HCT116 (cell line): ENCODE data around the gene CD59. TPM values are rescaled to one million over a fixed set of nuclear protein-coding genes. Genes with fewer than 3 reads are reported as not detected.

Experiments used
- ATAC-seq: fragments of 200-7000 bp; cut with Tn5 transposase; 2 replicates; pipeline ENCODE4 v1.9.1; 2020; ENCODE audit warnings: mild to moderate bottlenecking, moderate library complexity
- BruUV-seq: library from RNA; stranded (reverse); fragments of 400-500 nt; replicated peaks from 2 replicates; lab custom pipeline; 2021; lab: Mats Ljungman, UMichigan
- CTCF ChIA-PET: fragments of 300-600 bp; sonication (Branson Sonifier 250); formaldehyde crosslinking; loops from one replicate; lab custom pipeline; 2021; ENCODE audit warnings: antibody characterized with exemption; lab: Charles Lee
- POLR2A ChIA-PET: fragments of 300-600, 350-600 bp; sonication (Branson Sonifier 250); formaldehyde crosslinking; loops from one replicate; lab custom pipeline; 2021; ENCODE audit warnings: antibody characterized with exemption; lab: Charles Lee
- RAD21 ChIA-PET, 2 experiments: fragments of 300-600 bp; sonication (Branson Sonifier 250); formaldehyde crosslinking; loops; one replicate each; lab custom pipeline; 2023; ENCODE audit warnings: low total read pairs in 2 of 2; ENCODE audit not compliant: uncharacterized antibody in 2 of 2, unreplicated experiment in 2 of 2, low non-redundant PET in 1 of 2; lab: Charles Lee
- DNase-seq: peaks from one replicate; pipeline ENCODE4 v3.0.0-alpha.2; 2010; ENCODE audit warnings: low read depth, low spot score
- H2AFZ ChIP-seq: fragments of 200-600 bp; shearing (Covaris generic), sonication (generic); 2 replicates; pipeline ENCODE4 v1.6.1; 2017; ENCODE audit warnings: low read depth, mixed run types, mixed read lengths, antibody characterized with exemption, low read length; ENCODE audit not compliant: poor library complexity, severe bottlenecking
- H3K27ac ChIP-seq: 2 replicates; pipeline ENCODE4 v1.5.1; 2012; ENCODE audit warnings: low read depth, low read length
- H3K27me3 ChIP-seq: fragments of 200-600 bp; sonication (generic); 2 replicates; pipeline ENCODE4 v1.6.1; 2016; ENCODE audit warnings: mixed run types, low read length, mixed read lengths; ENCODE audit not compliant: insufficient read depth
- H3K36me3 ChIP-seq, 2 experiments: fragments of 200-500 bp in 1 of 2; fragments of 200-600 bp in 1 of 2; sonication (Bioruptor generic) in 1 of 2; sonication (generic) in 1 of 2; 2 replicates each; pipeline versions ENCODE4 v1.5.1 to v1.6.1; 2014 to 2016; ENCODE audit warnings: low read length in 2 of 2, inconsistent platforms in 1 of 2, mixed read lengths in 1 of 2, mixed run types in 1 of 2; ENCODE audit not compliant: insufficient read depth in 2 of 2, control insufficient read depth in 1 of 2
- H3K4me1 ChIP-seq, 2 experiments: fragments of 200-600 bp in 1 of 2; sonication (generic) in 1 of 2; 2 replicates each; pipeline versions ENCODE4 v1.5.1 to v1.6.1; 2012 to 2017; ENCODE audit warnings: low read length in 2 of 2, inconsistent platforms in 1 of 2, mild to moderate bottlenecking in 1 of 2, mixed read lengths in 1 of 2, mixed run types in 1 of 2, moderate library complexity in 1 of 2; ENCODE audit not compliant: insufficient read depth in 2 of 2, control insufficient read depth in 1 of 2
- H3K4me2 ChIP-seq: fragments of 200-600 bp; sonication (generic); 2 replicates; pipeline ENCODE4 v1.6.1; 2017; ENCODE audit warnings: mixed run types, low read length, mixed read lengths
- H3K4me3 ChIP-seq, 2 experiments: fragments of 200-600 bp in 1 of 2; sonication (generic) in 1 of 2; replicated peaks in 1 of 2; 2 replicates each; pipeline ENCODE4 v1.5.1; 2011 to 2016; ENCODE audit warnings: low read length in 2 of 2, control low read depth in 1 of 2, low read depth in 1 of 2, mild to moderate bottlenecking in 1 of 2, mixed read lengths in 1 of 2, mixed run types in 1 of 2
- H3K79me2 ChIP-seq: fragments of 200-600 bp; sonication (generic); 2 replicates; pipeline ENCODE4 v1.6.1; 2017; ENCODE audit warnings: mild to moderate bottlenecking, mixed run types, low read length, moderate library complexity, mixed read lengths; ENCODE audit not compliant: insufficient read depth
- H3K9ac ChIP-seq: fragments of 200-600 bp; sonication (generic); 2 replicates; pipeline ENCODE4 v1.6.1; 2016; ENCODE audit warnings: low read length, mixed read lengths
- H3K9me2 ChIP-seq: fragments of 200-600 bp; sonication (generic), shearing (Covaris generic); 2 replicates; pipeline ENCODE4 v1.6.1; 2017; ENCODE audit warnings: mixed run types, mild to moderate bottlenecking, moderate library complexity; ENCODE audit not compliant: insufficient read depth
- H3K9me3 ChIP-seq, 2 experiments: fragments of 200-500 bp in 1 of 2; fragments of 200-600 bp in 1 of 2; sonication (Bioruptor generic) in 1 of 2; sonication (generic) in 1 of 2; 2 replicates each; pipeline ENCODE4 v1.6.1; 2014 to 2017; ENCODE audit warnings: low read length in 2 of 2, mixed read lengths in 2 of 2, inconsistent platforms in 1 of 2, low read depth in 1 of 2, mild to moderate bottlenecking in 1 of 2, mixed run types in 1 of 2, moderate library complexity in 1 of 2; ENCODE audit not compliant: control insufficient read depth in 1 of 2, insufficient read depth in 1 of 2
- H4K20me1 ChIP-seq: fragments of 200-600 bp; sonication (generic), shearing (Covaris generic); 2 replicates; pipeline ENCODE4 v1.6.1; 2017; ENCODE audit warnings: mixed run types, mild to moderate bottlenecking, moderate library complexity; ENCODE audit not compliant: insufficient read depth
- CTCF ChIP-seq, 3 experiments: fragments of 200-600 bp in 1 of 3; sonication (generic) in 1 of 3; IDR thresholded peaks in 2 of 3; conservative IDR thresholded peaks in 1 of 3; 2 replicates each; pipeline ENCODE4 v1.5.1; 2012 to 2017; ENCODE audit warnings: low read depth in 2 of 3, low read length in 2 of 3, antibody characterized with exemption in 1 of 3, borderline replicate concordance in 1 of 3, control low read depth in 1 of 3, mild to moderate bottlenecking in 1 of 3, mixed read lengths in 1 of 3, mixed run types in 1 of 3, moderate library complexity in 1 of 3; ENCODE audit not compliant: insufficient read depth in 1 of 3
- RAD21 ChIP-seq: IDR thresholded peaks from 2 replicates; pipeline ENCODE4 v1.6.1; 2012; ENCODE audit warnings: low read depth, mild to moderate bottlenecking
- SP1 ChIP-seq: IDR thresholded peaks from 2 replicates; pipeline ENCODE4 v1.6.1; 2012; ENCODE audit warnings: low read depth
- YY1 ChIP-seq: IDR thresholded peaks from 2 replicates; pipeline ENCODE4 v1.6.1; 2011; ENCODE audit warnings: low read length, low read depth, moderate library complexity, mild to moderate bottlenecking; ENCODE audit not compliant: insufficient replicate concordance; ENCODE audit errors: extremely low read depth
- ZBTB33 ChIP-seq: IDR thresholded peaks from 2 replicates; pipeline ENCODE4 v1.6.1; 2011; ENCODE audit warnings: mild to moderate bottlenecking, low read length, moderate library complexity; ENCODE audit not compliant: insufficient replicate concordance; ENCODE audit errors: extremely low read depth
- intact Hi-C: fragments of 100-400 bp; cut with micrococcal nuclease; formaldehyde crosslinking; loops from 2 replicates; pipeline ENCODE4 v1.10.0; 2022
- total RNA-seq: library from RNA; stranded (reverse); gene quantifications from one replicate; pipeline ENCODE4 v1.2.1, GENCODE V29; 2021; ENCODE audit not compliant: unreplicated experiment

The CD59 gene
- total RNA-seq, 1 experiment from 2014 or later: 122 TPM

GRCh38 chr11:33687733-33688479 is 48.3 kb downstream of the CD59 start:
- Histone ChIP-seq H4K20me1 (no peaks in the 10 kb centered on the region), H3K4me2 (no peak overlapping the region), H3K4me3 (no peak overlapping the region), H3K9ac (no peak overlapping the region), H2AFZ (peak overlapping the region; percentile 46), H3K27me3 (no peaks in the 10 kb centered on the region), H3K9me3 (no peaks in the 10 kb centered on the region), H3K9me2 (no peaks in the 10 kb centered on the region), H3K4me1 (peaks cover 29 to 56% of the 10 kb centered on the region in 2 experiments), H3K27ac (no peak overlapping the region), H3K79me2 (no peaks in the 10 kb centered on the region), H3K36me3 (no peaks in the 10 kb centered on the region)
- POLR2A ChIA-PET: interaction anchor here (0.5 kb wide), 1 partner anchor 489 kb away, joined by 10 read pairs; no protein-coding TSS in a partner anchor
- RAD21 ChIA-PET: no interaction called here
- intact Hi-C loops: loop anchor here (1.0 to 10.0 kb wide), 5 partner anchors 145 to 973 kb away; no protein-coding TSS in a partner anchor
- TF ChIP-seq ZBTB33 (no peak), CTCF (IDR thresholded peaks at IDR 0.05 in 2 of 3, conservative IDR thresholded peaks at IDR 0.05 in 1 of 3; ENCODE audit: borderline replicate concordance in 1 of 3, insufficient read depth in 1 of 3, low read depth in 2 of 3, low read length in 2 of 3) (peak; percentile 70 to 90 (median 88); a peak in 5 of 6 replicates), SP1 (no peak), RAD21 (peak; percentile 98), YY1 (peak; percentile 38)
- no TSS peak for BruUV-seq
- ATAC-seq: peak; percentile 43
- CTCF ChIA-PET: interaction anchor here (0.6 to 8.4 kb wide), 6 partner anchors 9 to 325 kb away, joined by 3 to 57 read pairs (median 6); no protein-coding TSS in a partner anchor
- DNase-seq: peak; percentile 60
